IPS-NIHi7 (cell line): ENCODE measurements around the gene PACC1.

ENCODE experiments used
- DNase-seq: peaks from one replicate; pipeline ENCODE4 v3.0.0; 2012; ENCODE audit warnings: mixed read lengths; ENCODE audit errors: extremely low spot score

Gene PACC1

DNA sequence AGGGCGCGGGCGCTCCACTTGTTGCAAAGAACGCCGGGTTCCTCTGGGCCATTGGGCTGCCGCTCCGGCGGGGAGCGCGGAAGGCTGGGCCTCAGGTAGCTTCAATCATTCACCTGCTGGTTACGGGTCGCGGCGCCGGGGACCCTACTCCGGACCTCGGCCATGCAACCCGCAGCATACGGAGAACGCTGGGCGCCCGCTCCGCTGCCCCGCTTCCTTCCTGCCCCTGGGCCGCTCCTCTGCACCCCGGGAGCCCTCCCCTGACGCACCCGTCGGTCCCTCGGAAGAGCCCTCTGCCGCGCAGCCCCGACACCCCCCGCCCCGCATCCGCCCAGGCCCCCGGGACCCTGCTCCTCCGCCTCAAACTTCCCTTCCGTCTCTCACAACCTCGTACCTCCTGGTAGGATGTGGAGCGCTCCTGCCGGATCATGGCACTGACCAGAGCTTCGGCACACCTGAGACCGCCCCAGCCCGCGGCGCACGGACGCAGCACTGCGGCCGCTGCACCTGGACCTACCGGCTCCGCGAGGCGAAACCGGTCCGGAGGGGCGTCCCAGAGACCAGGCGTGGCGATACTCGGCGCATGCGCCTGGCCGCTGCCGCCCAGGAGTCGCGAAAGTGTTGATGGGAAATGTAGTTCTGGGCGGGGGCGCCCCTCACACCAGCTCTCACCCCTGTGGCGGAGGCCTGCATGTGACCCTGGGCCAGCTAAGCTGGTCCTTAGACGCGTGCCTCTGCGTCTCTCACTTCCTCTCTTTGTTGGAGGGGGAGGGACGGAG, at the start of gene PACC1:
PACC1 (minus strand) TSS at position 559 of the 779 bp plus-strand sequence; CDS start at position 430, 129 bp downstream.
- peak; percentile 99 for DNase-seq

DNA sequence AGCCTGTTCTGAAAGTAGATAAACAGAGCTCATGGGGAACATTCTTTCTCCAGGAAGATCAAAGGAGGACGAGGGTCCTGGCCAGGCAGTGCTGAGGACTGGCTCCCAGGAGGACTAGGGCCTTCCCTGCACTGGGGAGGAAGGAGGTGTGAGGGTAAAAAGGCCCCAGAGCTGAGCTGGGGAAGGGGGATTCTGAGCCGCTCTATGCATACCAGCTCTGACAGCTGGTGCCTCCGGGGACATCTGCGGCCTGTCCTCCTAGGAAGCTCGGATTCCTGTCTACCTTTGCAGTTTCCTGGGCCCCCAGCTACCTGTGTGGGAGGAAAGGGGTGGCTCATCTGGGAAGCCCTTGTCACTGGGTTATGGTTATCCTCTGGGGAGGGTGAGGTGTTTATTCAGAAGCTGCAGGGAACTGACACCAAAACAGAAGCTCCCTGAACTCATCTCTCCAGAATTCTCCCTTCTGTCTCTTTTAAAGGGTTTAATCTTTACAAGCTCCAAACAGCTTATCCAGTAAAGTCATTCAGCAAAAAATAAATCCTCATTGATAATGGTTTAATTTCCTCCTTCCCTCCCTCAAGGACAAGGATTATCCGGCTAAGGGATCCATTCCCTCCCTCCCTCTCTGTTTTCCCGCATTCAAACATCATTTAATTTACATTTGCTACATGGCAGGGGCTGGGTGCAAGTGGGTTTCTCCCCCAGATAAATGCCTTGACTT, 49.0 kb upstream of the PACC1 start:
- peak; percentile 44 for DNase-seq

DNA sequence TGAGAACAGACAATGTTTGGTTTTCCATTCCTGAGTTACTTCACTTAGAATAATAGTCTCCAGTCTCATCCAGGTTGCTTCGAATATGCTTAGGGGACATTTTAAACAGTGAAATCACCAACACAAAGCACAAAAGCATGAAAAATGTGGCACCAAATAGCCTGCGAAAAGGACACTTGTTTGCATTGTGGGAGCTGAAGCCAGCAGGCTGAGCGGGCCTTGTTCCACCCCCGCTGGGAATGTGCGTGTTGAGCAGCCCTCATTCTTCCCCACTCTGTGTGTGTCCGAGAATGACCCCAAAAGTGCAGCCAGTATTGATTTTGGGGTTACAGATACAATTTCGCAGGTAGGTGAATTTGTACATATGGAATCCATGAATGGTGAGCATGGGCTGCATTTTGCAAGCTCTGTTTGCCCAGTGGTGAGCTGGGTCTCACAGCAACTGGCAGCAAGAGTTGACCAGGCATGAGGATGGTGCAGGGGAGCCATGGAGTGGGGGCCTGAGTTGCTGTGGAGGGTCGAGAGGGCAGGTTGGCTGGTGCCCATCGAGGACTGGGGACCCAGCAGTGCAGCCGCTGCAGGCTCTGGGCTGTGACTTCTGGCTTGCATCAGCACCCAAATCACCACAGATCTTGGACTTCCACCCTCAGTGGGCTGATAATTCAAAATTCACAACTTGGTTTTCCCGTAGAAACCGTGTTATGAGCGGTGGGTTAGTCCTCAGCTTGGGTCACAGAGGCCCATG, 47.4 kb upstream of the PACC1 start:
- DNase-seq: no peak

DNA sequence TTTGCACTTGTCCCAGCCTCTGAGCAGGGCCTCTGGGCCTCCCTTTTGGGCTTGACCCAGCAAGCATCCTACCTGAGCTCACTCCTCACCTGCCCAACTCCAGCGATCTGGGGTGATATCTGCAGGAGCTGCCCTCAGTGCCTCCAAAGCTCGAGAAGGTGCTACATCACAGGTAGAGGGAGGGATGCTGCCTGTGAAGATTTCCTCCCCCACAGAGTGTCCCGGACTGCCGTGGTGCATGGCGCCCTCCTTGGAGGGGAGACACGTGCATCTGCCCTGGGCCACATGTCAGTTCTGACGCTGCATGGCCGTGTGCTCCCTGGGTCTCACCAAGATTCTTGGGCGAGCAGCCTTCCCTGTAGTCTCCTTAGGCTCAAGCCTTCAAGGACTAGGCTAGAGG, 45.7 kb upstream of the PACC1 start:
- no peak for DNase-seq

- no peak for DNase-seq
Measured at GRCh38 chr1:212459656-212460055, 45.0 kb upstream of the PACC1 start.

- no peak for DNase-seq
Measured at GRCh38 chr1:212458817-212459216, 44.1 kb upstream of the PACC1 start.

DNA sequence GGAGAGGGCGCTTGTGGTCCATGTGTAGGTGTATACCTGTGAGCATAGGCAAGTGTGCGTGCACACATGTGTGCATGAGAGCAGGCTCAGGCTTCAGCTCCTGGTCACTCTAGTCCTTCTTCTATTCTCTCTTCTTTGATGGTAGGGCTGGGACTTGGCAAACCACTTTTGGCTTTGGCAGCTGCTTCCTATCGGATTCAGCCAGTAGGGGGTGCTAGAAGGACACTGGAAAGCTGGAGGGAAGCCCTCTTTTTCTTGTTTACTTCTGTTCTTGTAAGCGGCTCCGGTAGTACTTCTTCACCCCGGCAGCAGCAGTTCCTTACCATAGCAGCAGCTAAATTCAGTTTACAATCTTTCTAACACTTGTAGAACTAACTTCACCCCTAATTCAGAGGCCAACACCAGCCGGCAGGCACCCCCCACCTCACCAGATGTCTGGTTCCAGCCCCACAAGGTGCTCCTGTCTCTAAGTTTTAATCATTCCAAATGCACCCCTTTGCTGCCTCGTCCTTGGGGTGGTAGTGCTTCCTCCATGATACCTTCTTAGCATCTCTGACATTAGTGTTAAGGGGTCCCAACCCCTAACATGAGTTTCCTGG, 43.2 kb upstream of the PACC1 start:
- DNase-seq: peak; percentile 82

GRCh38 chr1:212455803-212456528, 41.3 kb upstream of the PACC1 start:
- peak; percentile 87 for DNase-seq

- DNase-seq: no peak
Measured at GRCh38 chr1:212455401-212455800, 40.7 kb upstream of the PACC1 start.

- no peak for DNase-seq
Measured at GRCh38 chr1:212454741-212455140, 40.1 kb upstream of the PACC1 start.

GRCh38 chr1:212453156-212453857, 38.6 kb upstream of the PACC1 start:
- DNase-seq: no peak

DNA sequence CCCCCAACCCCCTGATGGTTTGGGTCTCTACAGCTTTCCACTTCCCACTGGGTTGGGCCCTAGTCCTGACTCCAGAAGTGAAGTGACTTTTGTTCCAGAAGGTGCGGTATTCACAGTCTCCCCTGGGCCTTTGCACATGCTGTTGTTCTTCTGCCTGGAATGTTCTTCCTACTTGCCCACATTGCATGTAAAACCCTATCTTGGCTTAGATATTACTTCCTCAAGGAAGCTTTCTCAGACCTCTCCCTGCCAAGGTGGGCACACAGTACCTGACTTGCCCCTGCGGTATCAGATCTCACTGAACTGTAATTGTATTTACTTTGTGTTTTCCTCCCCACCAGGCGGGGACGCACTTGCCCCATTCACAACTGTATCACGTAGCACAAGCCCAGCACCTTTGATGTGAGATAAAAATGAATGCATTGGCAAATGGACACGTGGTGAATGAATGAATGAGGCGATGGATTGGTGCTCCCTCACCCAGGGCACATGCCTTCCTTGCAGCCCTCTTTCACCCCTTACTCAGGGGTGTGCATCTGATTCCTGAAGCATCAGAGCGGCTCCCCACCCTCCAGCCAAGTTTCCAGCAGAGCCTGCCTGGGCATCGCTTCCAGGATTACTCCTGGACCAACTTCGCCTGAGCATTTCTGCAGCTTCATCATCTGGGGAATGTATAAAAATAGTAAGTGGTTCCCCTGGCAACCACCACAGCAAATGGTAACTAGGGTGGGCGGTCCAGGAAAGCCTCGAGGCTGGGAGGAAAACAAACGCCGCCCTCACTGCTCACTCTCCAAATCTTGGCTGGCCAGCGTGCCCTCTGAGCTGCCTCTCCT, 37.9 kb upstream of the PACC1 start:
- no peak for DNase-seq

DNA sequence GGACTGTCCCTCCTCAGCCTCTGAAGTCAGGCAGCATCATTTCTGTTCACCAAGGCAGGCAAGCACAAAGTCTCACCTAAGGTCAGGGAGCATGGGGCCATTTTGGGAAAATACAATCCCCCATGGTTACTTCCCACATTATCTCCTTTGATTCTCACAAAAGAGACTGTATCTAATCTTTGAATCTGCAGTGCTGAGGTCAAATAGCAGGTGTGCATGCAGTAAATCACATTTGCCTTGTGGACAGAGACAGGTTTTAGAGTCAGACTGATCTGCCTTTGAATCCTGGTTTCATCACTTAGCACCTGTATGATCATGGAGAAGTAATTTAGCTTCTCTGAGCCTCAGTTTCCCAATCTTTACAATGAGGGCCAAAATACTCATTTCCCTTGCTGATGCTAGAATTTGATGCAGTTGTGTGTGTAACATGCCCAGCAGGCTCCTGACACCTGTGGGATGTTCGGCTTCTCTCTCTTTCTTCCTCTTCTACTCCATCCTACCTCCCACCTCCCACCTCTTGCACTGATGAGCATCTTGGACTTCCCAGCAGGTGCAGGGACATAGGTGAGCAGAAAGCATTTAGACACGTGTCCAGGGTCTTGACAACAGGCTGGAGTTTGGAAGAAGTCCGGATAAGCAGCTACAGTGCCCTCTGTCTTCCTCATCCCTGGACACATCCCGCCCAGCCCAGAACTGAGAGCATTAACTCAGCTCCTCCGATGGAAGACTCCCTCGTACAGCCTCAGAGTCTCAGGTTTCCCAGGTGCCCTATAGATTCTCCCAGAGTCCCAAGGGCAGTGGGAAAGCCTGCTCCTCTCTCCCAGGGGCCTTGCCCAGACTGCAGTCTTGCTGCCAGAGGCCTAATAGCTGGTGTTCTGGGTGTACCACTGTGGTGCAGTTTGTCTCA, 37.0 kb upstream of the PACC1 start:
- no peak for DNase-seq

DNA sequence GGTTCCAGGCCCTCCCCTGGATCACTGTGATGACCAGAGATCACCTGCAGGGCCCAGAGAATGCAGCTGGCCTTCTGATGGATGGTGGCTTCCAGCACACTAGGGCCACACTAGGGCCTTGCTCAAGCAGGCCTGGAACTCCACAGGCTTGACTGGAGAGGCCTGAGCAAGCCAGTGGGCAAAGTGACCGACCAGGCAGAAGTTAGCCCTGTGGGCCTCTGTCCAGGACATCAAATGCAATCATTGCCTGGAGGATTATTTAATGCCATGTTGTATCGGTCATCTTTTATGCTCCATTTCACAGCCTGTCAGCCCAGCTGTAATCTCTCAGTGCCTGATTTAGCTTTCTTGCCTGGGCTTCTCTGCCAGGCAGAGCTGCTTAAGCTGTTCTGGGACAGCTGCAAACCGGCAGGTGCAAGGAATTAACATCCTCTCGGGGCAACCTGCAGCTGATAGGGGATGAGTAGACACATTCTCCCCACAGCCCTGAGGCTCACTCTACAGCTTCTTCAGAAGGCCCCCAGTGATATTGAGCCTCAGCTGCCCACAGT, 35.7 kb upstream of the PACC1 start:
- DNase-seq: no peak

- no peak for DNase-seq
Measured at GRCh38 chr1:212447478-212447877, 32.8 kb upstream of the PACC1 start.

DNA sequence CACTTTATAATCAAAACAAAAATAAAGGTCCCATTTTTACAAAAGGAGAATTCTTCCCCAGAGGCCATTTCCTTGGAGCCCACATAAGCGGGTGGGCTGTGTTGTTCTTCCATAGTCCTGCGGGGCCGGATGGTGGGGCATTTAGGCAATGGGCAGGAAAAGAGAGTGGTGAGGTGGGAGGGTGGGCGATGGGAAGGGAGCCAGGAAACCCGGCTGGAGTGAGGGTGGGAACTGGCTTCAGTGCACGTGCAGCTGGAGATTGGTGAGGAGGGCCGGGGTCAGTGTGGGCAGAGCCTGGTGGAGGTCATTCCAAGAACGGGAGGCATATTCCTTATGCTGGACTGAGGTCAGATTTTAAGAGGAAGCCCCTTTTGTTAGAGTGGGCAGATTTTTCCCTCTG, 31.6 kb upstream of the PACC1 start:
- no peak for DNase-seq

GRCh38 chr1:212442408-212442807, 27.7 kb upstream of the PACC1 start:
- DNase-seq: no peak

- no peak for DNase-seq
Measured at GRCh38 chr1:212440419-212440818, 25.7 kb upstream of the PACC1 start.

- DNase-seq: no peak
Measured at GRCh38 chr1:212438831-212439237, 24.1 kb upstream of the PACC1 start.
